HT-29 (cell line): Measurements from ENCODE around the gene ULK4. TPM values are rescaled to one million over a fixed set of nuclear protein-coding genes. Genes with fewer than 3 reads are reported as not detected.
"Not testable (repeated sequence)": the region's sequence is repeated elsewhere in the genome, so short reads cannot be mapped to it uniquely, and the experiment has no call there.

Experiments
- DNase-seq: peaks from one replicate; pipeline ENCODE4 v3.0.0-alpha.2; 2015; ENCODE audit warnings: low spot score
- total RNA-seq: library from RNA; depleted of rRNA; stranded (reverse); fragments of >200 nt; shearing (Covaris generic); gene quantifications from 2 replicates; pipeline ENCODE4 v1.2.3, GENCODE V29; 2014; rRNA removed

ULK4 gene
- total RNA-seq: 1.4 and 3.2 TPM in 2 replicates

- DNase-seq: peak; percentile 94
These were observed at the start of gene ULK4 for GRCh38 chr3:41961751-41962679. Gene ULK4 (minus strand): TSS chr3:41962103. CDS start chr3:41954759, 7,344 bp downstream.

GRCh38 chr3:42010530-42010929 is 48.6 kb upstream of the ULK4 start:
- no peak for DNase-seq

- DNase-seq: no peak
These were observed 47.6 kb upstream of the ULK4 start for GRCh38 chr3:42009456-42009855.

- no peak for DNase-seq
These were observed 45.9 kb upstream of the ULK4 start for GRCh38 chr3:42007785-42008184.

- no peak for DNase-seq
These were observed 43.5 kb upstream of the ULK4 start for GRCh38 chr3:42005401-42005800.

GRCh38 chr3:42002790-42003189 is 40.9 kb upstream of the ULK4 start:
- DNase-seq: no peak

GRCh38 chr3:42001777-42002176 is 39.9 kb upstream of the ULK4 start:
- DNase-seq: no peak

GRCh38 chr3:41999909-42000308 is 38.0 kb upstream of the ULK4 start:
- DNase-seq: no peak

GRCh38 chr3:41997702-41998550 is 36.0 kb upstream of the ULK4 start:
- DNase-seq: no peak

- no peak for DNase-seq
These were observed 29.5 kb upstream of the ULK4 start for GRCh38 chr3:41991437-41991836.

- DNase-seq: no peak
These were observed 27.6 kb upstream of the ULK4 start for GRCh38 chr3:41989518-41989917.

- no peak for DNase-seq
These were observed 25.7 kb upstream of the ULK4 start for GRCh38 chr3:41987627-41988026.

GRCh38 chr3:41986561-41986960 is 24.7 kb upstream of the ULK4 start:
- no peak for DNase-seq

GRCh38 chr3:41985018-41985417 is 23.1 kb upstream of the ULK4 start:
- no peak for DNase-seq

- not testable (repeated sequence) for DNase-seq
These were observed 21.2 kb upstream of the ULK4 start for GRCh38 chr3:41983091-41983490.

GRCh38 chr3:41977401-41977800 is 15.5 kb upstream of the ULK4 start:
- DNase-seq: not testable (repeated sequence)

GRCh38 chr3:41975416-41976103 is 13.7 kb upstream of the ULK4 start:
- no peak for DNase-seq

- DNase-seq: no peak
These were observed 12.3 kb upstream of the ULK4 start for GRCh38 chr3:41974223-41974622.

GRCh38 chr3:41972802-41973201 is 10.9 kb upstream of the ULK4 start:
- DNase-seq: no peak

- DNase-seq: no peak
These were observed 4.3 kb upstream of the ULK4 start for GRCh38 chr3:41966206-41966605.

GRCh38 chr3:41963823-41964222 is 1.9 kb upstream of the ULK4 start:
- DNase-seq: no peak
